Suprapubic skin (tissue), 4 donors: ENCODE results near the gene GRM1. TPM values are rescaled to one million over a fixed set of nuclear protein-coding genes. Genes with fewer than 3 reads are reported as not detected.

Source experiments
- DNase-seq, 2 donors: peaks; one replicate each; pipeline ENCODE4 v3.0.0-alpha.2; 2019; ENCODE audit warnings: low spot score in 2 of 2
- H3K27ac ChIP-seq: fragments of 200-600 bp; sonication (generic); one replicate; pipeline ENCODE4 v1.5.1; 2019
- H3K27me3 ChIP-seq: fragments of 200-600 bp; sonication (generic); one replicate; pipeline ENCODE4 v1.5.1; 2019
- H3K36me3 ChIP-seq: fragments of 200-600 bp; sonication (generic); one replicate; pipeline ENCODE4 v1.5.1; 2019
- H3K4me1 ChIP-seq: fragments of 200-600 bp; sonication (generic); one replicate; pipeline ENCODE4 v1.5.1; 2019
- H3K4me3 ChIP-seq: fragments of 200-600 bp; sonication (generic); one replicate; pipeline ENCODE4 v1.5.1; 2019; ENCODE audit warnings: mild to moderate bottlenecking
- H3K9me3 ChIP-seq: fragments of 200-600 bp; sonication (generic); one replicate; pipeline ENCODE4 v1.5.1; 2019
- CTCF ChIP-seq, 2 donors: fragments of 200-600 bp in 1 of 2; fragments of 450-650 bp in 1 of 2; sonication (generic) in 1 of 2; IDR thresholded peaks; one replicate each; pipeline ENCODE4 v1.5.1; 2016 to 2019; ENCODE audit warnings: antibody characterized with exemption in 2 of 2, mild to moderate bottlenecking in 1 of 2, moderate library complexity in 1 of 2
- EP300 ChIP-seq: sonication (generic); formaldehyde crosslinking; IDR thresholded peaks from one replicate; pipeline ENCODE4 v1.6.1; 2017; ENCODE audit warnings: antibody characterized with exemption
- POLR2A ChIP-seq, 2 donors: fragments of 450-650 bp; IDR thresholded peaks; one replicate each; pipeline ENCODE4 v1.6.1; 2017; ENCODE audit warnings: antibody characterized with exemption in 2 of 2, mild to moderate bottlenecking in 2 of 2, moderate library complexity in 2 of 2
- POLR2AphosphoS5 ChIP-seq, 3 donors: sonication (generic); formaldehyde crosslinking; IDR thresholded peaks; one replicate each; pipeline ENCODE4 v1.6.1; 2017; ENCODE audit warnings: antibody characterized with exemption in 3 of 3
- WGBS: methylation state at CpG from one replicate; pipeline ENCODE4 v1.1.5; 2018; 5-methylcytosine and 5-hydroxymethylcytosine counted together
- total RNA-seq, 4 donors: library from RNA; depleted of rRNA; stranded (reverse); fragments of >200 nt; gene quantifications; one replicate each; pipeline ENCODE4 v1.1.0, GENCODE V29; 2016

Gene GRM1
- total RNA-seq, 4 donors from 2014 or later: 0.25 to 0.48 TPM; not detected in 2

GRCh38 chr6:146310628-146311027 lies 281.8 kb downstream of the GRM1 start:
- Histone ChIP-seq H3K9me3 (no peaks in the 10 kb centered on the region), H3K4me1 (no peaks in the 10 kb centered on the region), H3K36me3 (no peaks in the 10 kb centered on the region), H3K27ac (no peak overlapping the region), H3K27me3 (no peaks in the 10 kb centered on the region), H3K4me3 (no peak overlapping the region)
- no peak for DNase-seq
- TF ChIP-seq POLR2AphosphoS5 (IDR thresholded peaks at IDR 0.05): no peak
- WGBS: 87% methylated on average over 2 of the region's 2 CpGs

GRCh38 chr6:146311079-146311478 lies 282.2 kb downstream of the GRM1 start:
- 84% methylated on average over 2 of the region's 2 CpGs for WGBS
- no peaks in the 10 kb centered on the region for H3K27me3 ChIP-seq
- DNase-seq: no peak
- no peaks in the 10 kb centered on the region for H3K4me1 ChIP-seq
- no peak overlapping the region for H3K27ac ChIP-seq
- no peaks in the 10 kb centered on the region for H3K9me3 ChIP-seq
- H3K4me3 ChIP-seq: no peak overlapping the region
- H3K36me3 ChIP-seq: no peaks in the 10 kb centered on the region
- TF ChIP-seq EP300 (no peak), POLR2AphosphoS5 (IDR thresholded peaks at IDR 0.05) (no peak), CTCF (IDR thresholded peaks at IDR 0.05) (no peak), POLR2A (IDR thresholded peaks at IDR 0.05) (no peak)

GRCh38 chr6:146312608-146313007 lies 283.7 kb downstream of the GRM1 start:
- H3K4me1 ChIP-seq: no peaks in the 10 kb centered on the region
- H3K27ac ChIP-seq: no peak overlapping the region

GRCh38 chr6:146315381-146316174 lies 286.7 kb downstream of the GRM1 start:
- Histone ChIP-seq H3K4me1 (no peaks in the 10 kb centered on the region), H3K27ac (no peak overlapping the region), H3K9me3 (no peaks in the 10 kb centered on the region), H3K36me3 (no peaks in the 10 kb centered on the region), H3K4me3 (no peak overlapping the region), H3K27me3 (no peaks in the 10 kb centered on the region)
- TF ChIP-seq CTCF (IDR thresholded peaks at IDR 0.05) (no peak), EP300 (no peak), POLR2AphosphoS5 (IDR thresholded peaks at IDR 0.05) (no peak), POLR2A (IDR thresholded peaks at IDR 0.05) (no peak)
- no peak for DNase-seq
- 71% methylated on average over 4 of the region's 4 CpGs for WGBS

More at GRCh38 chr6:146312608-146313007, 283.7 kb downstream of the GRM1 start:
- H3K9me3 ChIP-seq: no peaks in the 10 kb centered on the region
- TF ChIP-seq POLR2AphosphoS5 (IDR thresholded peaks at IDR 0.05) (no peak), EP300 (no peak)
- WGBS: 53% methylated on average over 2 of the region's 2 CpGs
- no peaks in the 10 kb centered on the region for H3K27me3 ChIP-seq
- no peak for DNase-seq
- no peaks in the 10 kb centered on the region for H3K36me3 ChIP-seq
- H3K4me3 ChIP-seq: no peak overlapping the region

GRCh38 chr6:146316175-146316495 lies 287.3 kb downstream of the GRM1 start:
- Histone ChIP-seq H3K36me3 (no peaks in the 10 kb centered on the region), H3K4me3 (no peak overlapping the region), H3K9me3 (no peaks in the 10 kb centered on the region), H3K27me3 (no peaks in the 10 kb centered on the region), H3K4me1 (no peaks in the 10 kb centered on the region), H3K27ac (no peak overlapping the region)
- DNase-seq: no peak
- WGBS: 75% methylated on average over 5 of the region's 5 CpGs
- TF ChIP-seq POLR2AphosphoS5 (IDR thresholded peaks at IDR 0.05): no peak
- TF ChIP-seq POLR2A (IDR thresholded peaks at IDR 0.05): no peak

GRCh38 chr6:146331013-146331412 lies 302.2 kb downstream of the GRM1 start:
- Histone ChIP-seq H3K27me3 (no peaks in the 10 kb centered on the region), H3K27ac (no peak overlapping the region), H3K9me3 (no peaks in the 10 kb centered on the region), H3K36me3 (no peaks in the 10 kb centered on the region), H3K4me3 (no peak overlapping the region), H3K4me1 (no peaks in the 10 kb centered on the region)
- WGBS: 68% methylated on average over 3 of the region's 3 CpGs
- TF ChIP-seq POLR2A (IDR thresholded peaks at IDR 0.05): no peak
- TF ChIP-seq POLR2AphosphoS5 (IDR thresholded peaks at IDR 0.05): no peak
- TF ChIP-seq EP300: no peak
- no peak for TF ChIP-seq CTCF (IDR thresholded peaks at IDR 0.05)
- DNase-seq: no peak
